A673 (cell line): ENCODE results near the gene MEGF11. TPM values are rescaled to one million over a fixed set of nuclear protein-coding genes. Genes with fewer than 3 reads are reported as not detected.

Experiments
- BruUV-seq: library from RNA; stranded (reverse); fragments of 400-500 nt; replicated peaks from 2 replicates; lab custom pipeline; 2021; lab: Mats Ljungman, UMichigan
- CTCF ChIA-PET: fragments of 300-600 bp; sonication (Branson Sonifier 250); formaldehyde crosslinking; loops from one replicate; lab custom pipeline; 2022; ENCODE audit warnings: antibody characterized with exemption; lab: Charles Lee
- POLR2A ChIA-PET: fragments of 300-600 bp; sonication (Branson Sonifier 250); formaldehyde crosslinking; loops from one replicate; lab custom pipeline; 2022; ENCODE audit warnings: antibody characterized with exemption; ENCODE audit not compliant: low non-redundant PET; lab: Charles Lee
- DNase-seq: peaks from one replicate; pipeline ENCODE4 v3.0.0-alpha.2; 2015; ENCODE audit warnings: low spot score
- H3K27ac ChIP-seq: fragments of 200-600 bp; sonication (generic); 2 replicates; pipeline ENCODE4 v1.5.1; 2016; ENCODE audit warnings: mixed run types, low read depth, mild to moderate bottlenecking, mixed read lengths, antibody characterized with exemption, low read length; ENCODE audit not compliant: poor library complexity, severe bottlenecking
- H3K27me3 ChIP-seq: fragments of 200-600 bp; sonication (generic); replicated peaks from 2 replicates; pipeline ENCODE4 v1.6.1; 2017; ENCODE audit warnings: mixed run types, low read depth, mild to moderate bottlenecking, mixed read lengths, antibody characterized with exemption, low read length; ENCODE audit not compliant: insufficient read depth, poor library complexity
- H3K36me3 ChIP-seq: fragments of 200-600 bp; sonication (generic); 2 replicates; pipeline ENCODE4 v1.6.1; 2016; ENCODE audit warnings: mixed run types, mild to moderate bottlenecking, mixed read lengths, antibody characterized with exemption, low read length; ENCODE audit not compliant: insufficient read depth, poor library complexity, severe bottlenecking
- H3K4me1 ChIP-seq: fragments of 200-600 bp; sonication (generic); 2 replicates; pipeline ENCODE4 v1.6.1; 2017; ENCODE audit warnings: mixed run types, mild to moderate bottlenecking, mixed read lengths, antibody characterized with exemption, low read length; ENCODE audit not compliant: insufficient read depth, poor library complexity, severe bottlenecking
- H3K4me3 ChIP-seq: fragments of 200-600 bp; sonication (generic); 2 replicates; pipeline ENCODE4 v1.5.1; 2016; ENCODE audit warnings: low read depth, mixed run types, mild to moderate bottlenecking, mixed read lengths, low read length; ENCODE audit not compliant: poor library complexity, severe bottlenecking
- H3K9me3 ChIP-seq: fragments of 200-600 bp; sonication (generic); 2 replicates; pipeline ENCODE4 v1.6.1; 2016; ENCODE audit warnings: mixed run types, low read depth, mild to moderate bottlenecking, mixed read lengths, antibody characterized with exemption, low read length; ENCODE audit not compliant: poor library complexity, severe bottlenecking
- CTCF ChIP-seq: fragments of 300-800, 200-600 bp; sonication (generic); conservative IDR thresholded peaks from 2 replicates; pipeline ENCODE4 v1.5.1; 2017; ENCODE audit warnings: low read depth, mild to moderate bottlenecking, antibody characterized with exemption, low read length, moderate library complexity, mixed read lengths
- EZH2 ChIP-seq: fragments of 200-600 bp; sonication (generic); IDR thresholded peaks from 2 replicates; pipeline ENCODE4 v1.6.1; 2017; ENCODE audit warnings: borderline replicate concordance, low read depth, mild to moderate bottlenecking, mixed read lengths, antibody characterized with exemption, low read length; ENCODE audit not compliant: poor library complexity, severe bottlenecking
- intact Hi-C: fragments of 100-400 bp; cut with micrococcal nuclease; formaldehyde crosslinking; loops from one replicate; pipeline ENCODE4 v1.10.0; 2022; ENCODE audit not compliant: unreplicated experiment
- total RNA-seq: library from RNA; stranded (reverse); gene quantifications from 2 replicates; pipeline ENCODE4 v1.2.3, GENCODE V29; 2021

The MEGF11 gene
- total RNA-seq, 1 experiment from 2014 or later = 0.43 TPM

- ChIA-PET POLR2A (no interaction called here), CTCF (no interaction called here)
- no peaks in the 10 kb centered on the region for H3K9me3 ChIP-seq
- peaks cover 4% of the 10 kb centered on the region for H3K4me1 ChIP-seq
- TF ChIP-seq CTCF (no peak), EZH2 (no peak)
- no TSS peak for BruUV-seq
- no peak for DNase-seq
- H3K27me3 ChIP-seq = peaks cover 4% of the 10 kb centered on the region
- no peaks in the 10 kb centered on the region for H3K36me3 ChIP-seq
- no peak overlapping the region for H3K4me3 ChIP-seq
- no peak overlapping the region for H3K27ac ChIP-seq
- intact Hi-C loops = no loop called here
Observed at GRCh38 chr15:66094331-66094730, 159.2 kb downstream of the MEGF11 start.

- H3K4me1 ChIP-seq = peaks cover 5% of the 10 kb centered on the region
- H3K27ac ChIP-seq = no peak overlapping the region
- ChIA-PET CTCF (no interaction called here), POLR2A (no interaction called here)
- DNase-seq = no peak
- intact Hi-C loops = no loop called here
- TF ChIP-seq CTCF = no peak
- no peak for TF ChIP-seq EZH2
- no peaks in the 10 kb centered on the region for H3K9me3 ChIP-seq
- H3K4me3 ChIP-seq = no peak overlapping the region
- no TSS peak for BruUV-seq
- H3K27me3 ChIP-seq = no peaks in the 10 kb centered on the region
- H3K36me3 ChIP-seq = no peaks in the 10 kb centered on the region
Observed at GRCh38 chr15:66092053-66093016, 161.2 kb downstream of the MEGF11 start.

- no TSS peak for BruUV-seq
- intact Hi-C loops = loop anchor here (5.0 kb wide), 1 partner anchor 107 kb away; no protein-coding TSS in a partner anchor
- Histone ChIP-seq H3K36me3 (no peaks in the 10 kb centered on the region), H3K4me3 (no peak overlapping the region), H3K4me1 (peaks cover 5% of the 10 kb centered on the region), H3K27me3 (peaks cover under 1% of the 10 kb centered on the region), H3K9me3 (no peaks in the 10 kb centered on the region), H3K27ac (no peak overlapping the region)
- CTCF ChIA-PET = no interaction called here
- POLR2A ChIA-PET = no interaction called here
- no peak for DNase-seq
- TF ChIP-seq EZH2 (no peak), CTCF (no peak)
Observed at GRCh38 chr15:66089509-66089908, 164.0 kb downstream of the MEGF11 start.
